ENCODE results near the gene RFTN1.
"Not testable (repeated sequence)": the region's sequence is repeated elsewhere in the genome, so short reads cannot be mapped to it uniquely, and the experiment has no call there.

The RFTN1 gene

DNA sequence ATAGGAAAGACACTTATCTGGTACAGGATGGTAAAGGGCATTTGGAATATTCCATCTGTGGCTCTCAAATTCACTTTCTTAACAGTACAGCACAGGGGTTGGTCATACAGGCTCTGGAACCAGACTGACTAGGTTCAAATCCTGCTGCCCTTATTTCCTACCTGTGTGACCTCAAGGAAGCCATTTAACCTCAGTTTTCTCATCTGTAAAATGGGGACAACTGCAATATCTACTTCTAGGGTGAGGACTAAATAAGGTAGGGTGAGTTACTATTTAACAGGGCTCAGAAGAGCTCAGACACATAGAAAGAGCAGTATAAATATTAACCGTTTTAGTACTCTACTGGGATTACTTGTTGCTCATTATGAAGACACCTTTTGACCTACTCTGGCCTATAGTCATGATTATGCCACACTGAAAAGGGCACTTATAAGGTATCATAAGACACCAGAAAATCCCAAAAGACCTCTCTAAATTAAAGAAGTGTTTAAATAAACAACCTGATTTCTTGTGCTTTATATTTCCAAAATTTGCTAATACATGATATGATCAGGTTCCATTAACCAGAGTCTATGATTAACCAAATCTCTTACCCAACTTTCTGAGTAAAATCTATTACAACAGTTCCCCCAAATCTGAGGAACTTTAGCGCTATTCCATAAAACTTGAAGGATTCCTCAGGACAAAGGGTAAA lies 6.5 kb downstream of the RFTN1 start:
- no peak for DNase-seq

DNA sequence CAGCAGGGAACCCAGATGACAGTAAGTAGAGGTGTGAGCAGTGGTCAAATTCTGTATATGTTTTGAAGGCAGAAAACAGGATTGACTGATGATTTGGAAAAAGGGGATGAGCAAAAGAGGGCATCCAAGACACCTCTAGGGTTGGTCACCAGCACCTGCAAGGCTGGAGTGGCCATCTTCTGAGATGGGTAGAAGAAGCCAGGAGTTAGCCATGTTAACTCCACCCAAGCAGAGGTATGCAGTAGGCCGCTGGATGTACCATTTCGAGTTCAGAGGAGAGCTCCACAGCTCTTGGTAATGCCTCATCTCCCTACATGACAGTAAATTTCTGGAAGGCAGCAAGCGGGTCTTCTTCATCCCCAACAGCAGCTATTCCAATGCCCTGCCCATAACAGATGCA lies 7.0 kb downstream of the RFTN1 start:
- no peak for DNase-seq

DNA sequence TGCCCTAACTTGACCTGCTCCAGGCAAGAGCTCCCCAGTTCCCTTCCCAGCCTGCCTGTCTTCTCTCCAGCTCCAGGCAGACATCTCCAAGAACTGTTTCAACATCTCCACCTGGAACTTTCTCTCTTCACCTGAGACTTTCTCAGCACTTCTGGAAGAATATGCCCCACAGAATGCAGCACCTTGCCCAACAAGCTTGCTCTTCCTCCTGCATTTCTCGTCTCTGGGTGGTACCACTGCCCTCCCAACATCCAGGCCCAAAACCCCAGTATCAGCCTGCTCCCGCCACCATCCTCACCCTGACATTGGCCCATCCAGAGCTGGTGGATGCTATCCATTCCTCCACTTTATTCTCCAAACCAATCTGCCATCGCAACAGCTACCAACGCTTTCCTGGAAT lies 8.8 kb downstream of the RFTN1 start:
- no peak for DNase-seq

DNA sequence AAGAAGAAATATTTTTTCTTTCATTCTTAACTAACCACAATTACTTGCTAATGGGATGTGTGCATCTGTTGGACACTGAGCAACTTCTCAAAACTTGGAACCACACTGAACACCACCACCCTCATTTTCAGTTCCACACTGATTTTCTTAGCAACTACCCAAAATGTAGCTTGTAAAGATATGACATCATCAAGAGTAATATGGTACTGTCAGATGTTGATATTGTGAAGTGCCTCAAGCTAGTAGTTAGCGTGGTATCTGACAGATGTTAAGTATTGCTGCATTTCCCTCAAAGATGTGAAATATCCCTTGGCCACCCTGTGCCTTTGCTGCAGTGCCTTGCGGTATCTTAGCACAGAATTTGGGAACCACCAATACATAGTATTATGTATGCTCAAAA lies 9.3 kb downstream of the RFTN1 start:
- no peak for DNase-seq

DNA sequence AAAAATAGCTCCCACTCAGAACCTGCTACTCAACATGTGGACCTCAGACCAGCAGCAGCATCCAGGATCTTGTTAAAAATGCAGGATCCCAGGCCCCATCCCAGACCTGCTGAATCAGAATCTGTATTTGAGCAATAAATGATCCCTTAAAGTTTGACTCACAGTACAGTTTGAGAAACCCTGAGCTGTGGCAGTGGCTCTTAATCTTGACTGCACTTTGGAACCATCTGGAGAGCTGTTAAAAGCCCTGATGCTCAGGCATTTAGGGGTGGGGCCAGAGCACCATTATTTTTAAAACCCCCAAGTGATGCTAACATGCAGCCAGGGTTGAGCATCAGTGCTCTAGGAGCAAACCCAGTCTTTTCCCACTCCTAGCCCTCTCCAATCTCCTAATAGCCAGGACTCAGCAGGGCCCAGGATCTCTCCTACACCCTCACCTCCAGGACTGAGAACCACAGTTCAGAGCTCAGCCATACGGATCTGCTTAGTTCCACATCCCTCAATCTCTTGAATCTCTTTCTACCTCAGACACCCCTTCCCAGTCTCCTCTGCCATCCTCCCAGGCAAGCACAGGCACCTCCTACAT lies 10.2 kb downstream of the RFTN1 start:
- DNase-seq = no peak

DNA sequence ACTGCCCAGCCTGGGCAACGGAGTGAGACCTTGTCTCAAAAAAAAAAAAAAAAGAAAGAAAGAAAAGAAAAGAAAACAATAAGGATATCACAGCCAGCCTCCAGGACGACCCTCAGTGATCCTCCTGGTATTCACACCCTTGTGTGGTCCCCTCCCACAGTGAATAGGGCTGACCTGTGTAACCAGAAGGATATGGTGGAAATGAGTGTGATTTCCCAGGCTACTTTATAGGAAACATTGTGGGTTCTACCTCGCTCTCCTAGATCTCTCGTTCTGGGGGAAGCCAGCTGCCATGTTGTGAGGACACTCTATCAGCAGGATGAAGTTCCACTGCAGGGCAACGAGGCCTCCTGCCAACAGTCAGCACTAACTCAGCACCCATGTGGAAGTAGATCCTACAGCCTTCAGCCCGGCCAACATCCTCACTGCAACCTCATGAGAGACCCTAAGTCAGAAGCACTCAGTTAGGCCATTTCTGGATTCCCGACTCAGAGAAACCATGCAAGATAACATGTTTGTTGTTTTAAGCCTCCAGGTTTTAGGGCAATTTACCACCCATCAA lies 11.1 kb downstream of the RFTN1 start:
- no peak for DNase-seq

DNA sequence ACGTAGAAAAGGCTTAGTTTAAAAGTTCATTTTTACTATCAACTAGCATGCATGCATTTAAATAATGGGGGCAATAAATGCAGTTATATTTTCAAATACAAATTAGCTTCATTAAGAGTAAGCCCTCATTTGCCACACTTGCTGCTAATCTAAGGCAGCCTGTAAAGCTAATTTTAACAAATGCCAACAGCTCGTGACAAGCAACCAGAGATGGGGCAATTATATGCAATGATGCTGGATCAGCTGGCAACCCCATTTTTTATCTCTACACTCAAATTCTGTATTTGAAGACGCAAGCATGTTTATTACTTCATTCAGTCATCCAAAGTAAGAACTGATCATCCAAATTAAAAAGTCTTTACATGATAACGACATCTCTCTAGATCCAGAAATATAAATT lies 12.1 kb downstream of the RFTN1 start:
- DNase-seq = no peak

DNA sequence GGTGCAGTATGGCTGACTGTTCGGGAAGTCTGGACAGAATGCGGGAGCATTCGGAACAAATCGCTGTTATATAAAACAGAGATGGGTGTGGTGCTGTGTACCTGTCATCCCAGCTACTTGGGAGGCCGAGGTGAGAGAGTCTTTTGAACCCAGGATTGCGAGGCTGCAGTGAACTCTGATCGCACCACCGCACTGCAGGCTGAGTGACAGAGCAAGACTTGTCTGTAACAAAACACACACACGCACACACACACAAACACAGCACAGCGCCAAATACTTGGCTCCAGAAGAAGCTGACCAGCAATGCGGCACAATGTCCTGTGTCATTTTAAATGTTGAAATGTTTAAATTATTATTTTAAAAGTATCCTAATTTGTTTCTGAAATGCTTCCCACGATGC lies 12.6 kb downstream of the RFTN1 start:
- DNase-seq = no peak

DNA sequence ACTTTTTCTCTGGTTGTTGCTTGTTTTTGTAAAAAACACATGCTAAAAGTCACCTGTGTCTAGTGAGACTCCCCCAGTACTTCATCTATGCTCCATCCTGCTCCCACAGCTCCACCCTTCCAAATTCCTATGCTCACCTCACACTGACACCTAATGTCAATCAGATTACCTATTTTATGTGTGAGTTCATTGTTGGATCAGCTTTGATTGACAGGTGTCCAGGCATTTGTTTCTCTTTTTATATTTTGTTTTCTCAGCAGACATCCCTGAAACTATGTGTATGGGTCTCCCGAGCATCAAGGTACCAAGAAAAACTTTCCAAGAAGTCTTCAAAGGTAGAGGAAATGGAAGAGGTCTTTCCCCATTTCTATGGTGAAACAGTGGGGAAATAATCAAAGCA lies 13.4 kb downstream of the RFTN1 start:
- DNase-seq = no peak

DNA sequence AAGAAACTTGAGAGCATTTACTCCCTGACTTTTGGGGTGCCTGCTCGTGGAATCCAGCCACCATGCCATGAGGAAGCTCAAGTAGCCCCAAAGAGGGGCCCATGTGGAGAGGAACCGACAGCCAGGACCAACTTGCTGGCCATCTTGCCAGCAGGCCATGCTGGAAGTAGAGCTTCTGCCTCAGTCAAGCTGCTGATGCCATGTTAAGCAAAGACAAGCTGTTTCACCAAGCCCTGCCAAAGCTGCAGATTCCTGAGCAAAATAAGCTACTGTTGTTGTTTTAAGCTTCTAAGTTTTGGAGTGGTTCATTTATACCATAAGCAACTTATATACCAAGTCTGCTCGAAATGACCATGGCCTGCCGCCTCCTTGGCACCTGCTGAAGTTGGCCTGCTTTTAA lies 14.1 kb downstream of the RFTN1 start:
- no peak for DNase-seq

DNA sequence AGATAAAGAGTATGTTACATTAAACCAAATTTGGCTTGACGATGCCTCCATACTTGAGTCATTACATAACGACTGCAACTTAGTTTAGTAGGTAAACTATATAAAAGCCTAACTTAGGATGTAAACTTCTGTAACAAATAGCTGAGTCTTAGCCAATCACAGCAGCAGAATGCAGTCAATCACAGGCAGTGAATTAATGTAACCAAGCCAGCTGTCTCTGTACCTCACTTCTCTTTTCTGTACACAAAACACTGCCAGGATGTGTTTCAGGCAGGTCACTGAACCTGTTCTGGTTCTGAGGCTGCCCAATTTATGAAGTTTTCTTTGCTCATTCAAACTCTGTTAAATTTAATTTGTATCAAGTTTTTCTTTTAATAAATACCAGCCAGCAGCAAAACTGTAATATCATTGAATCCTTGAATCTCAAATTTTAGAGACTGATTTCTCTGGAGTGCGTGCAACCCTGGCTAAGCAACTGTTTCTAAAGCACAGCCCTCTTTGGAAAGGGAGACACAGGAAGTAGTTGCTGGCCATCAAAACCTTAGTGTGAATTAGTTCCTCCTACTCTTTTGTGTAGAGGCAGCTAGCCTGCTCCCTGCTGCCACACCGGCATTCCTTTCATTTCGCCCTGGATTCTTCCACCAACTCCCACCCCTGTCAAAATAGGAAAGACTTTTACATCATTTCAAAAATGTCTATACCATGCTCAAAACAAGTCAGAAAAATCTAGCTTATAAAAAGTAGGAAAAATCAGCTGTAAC lies 15.2 kb downstream of the RFTN1 start:
- no peak for DNase-seq

DNA sequence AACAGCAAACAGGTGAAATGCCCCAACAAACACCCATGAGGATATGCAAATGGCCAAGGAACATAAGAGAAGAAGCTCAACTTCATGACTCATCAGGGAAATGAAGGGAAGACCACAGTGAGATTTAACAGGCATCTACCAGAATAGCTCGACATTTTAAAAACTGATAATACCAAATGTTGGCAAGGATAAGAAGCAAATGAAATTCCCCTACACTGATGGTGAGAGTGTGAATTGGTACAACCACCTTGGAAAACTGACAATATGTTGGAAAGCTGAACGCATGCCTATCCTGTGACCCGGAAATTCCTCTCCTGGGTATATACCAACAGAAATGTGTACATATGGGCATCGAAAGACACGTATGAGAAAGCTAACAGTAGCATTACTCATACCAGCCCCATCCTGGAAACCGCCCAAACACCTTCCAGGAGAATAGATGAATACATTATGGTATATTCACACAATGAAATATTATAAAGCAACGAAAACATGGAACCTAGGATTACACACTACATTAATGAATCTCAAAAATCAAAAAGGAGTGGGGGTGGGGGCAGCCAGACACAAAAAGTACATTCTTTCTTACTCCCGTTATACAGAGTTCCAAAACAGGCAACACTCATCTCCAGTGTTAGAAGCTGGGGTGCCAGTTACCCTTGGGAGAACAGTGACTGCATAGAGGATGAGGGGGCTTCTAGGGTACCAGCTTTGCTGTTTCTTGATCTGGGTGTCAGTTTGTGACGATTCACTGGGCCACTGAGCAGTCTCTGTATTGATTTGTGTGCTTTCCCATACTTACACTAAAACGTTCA lies 16.9 kb downstream of the RFTN1 start:
- DNase-seq = no peak

DNA sequence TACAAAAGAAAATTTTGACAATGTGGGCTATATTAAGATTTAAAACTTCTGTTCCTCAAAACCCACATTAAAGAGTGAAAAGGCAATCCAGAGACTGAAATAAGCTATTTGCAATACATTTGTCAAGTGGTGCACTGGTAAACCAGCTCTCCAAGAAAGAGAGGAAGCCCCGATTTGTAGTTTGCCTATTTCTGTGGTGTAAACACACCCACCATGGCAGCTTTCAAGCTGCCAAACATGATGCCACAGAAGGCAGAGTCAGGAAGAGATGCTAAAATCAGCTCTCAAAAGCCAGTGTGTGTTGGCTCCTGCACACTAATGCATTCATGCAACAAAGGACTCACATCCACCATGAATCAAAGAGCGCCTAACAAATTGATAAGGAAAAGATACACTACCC lies 17.5 kb downstream of the RFTN1 start:
- no peak for DNase-seq

DNA sequence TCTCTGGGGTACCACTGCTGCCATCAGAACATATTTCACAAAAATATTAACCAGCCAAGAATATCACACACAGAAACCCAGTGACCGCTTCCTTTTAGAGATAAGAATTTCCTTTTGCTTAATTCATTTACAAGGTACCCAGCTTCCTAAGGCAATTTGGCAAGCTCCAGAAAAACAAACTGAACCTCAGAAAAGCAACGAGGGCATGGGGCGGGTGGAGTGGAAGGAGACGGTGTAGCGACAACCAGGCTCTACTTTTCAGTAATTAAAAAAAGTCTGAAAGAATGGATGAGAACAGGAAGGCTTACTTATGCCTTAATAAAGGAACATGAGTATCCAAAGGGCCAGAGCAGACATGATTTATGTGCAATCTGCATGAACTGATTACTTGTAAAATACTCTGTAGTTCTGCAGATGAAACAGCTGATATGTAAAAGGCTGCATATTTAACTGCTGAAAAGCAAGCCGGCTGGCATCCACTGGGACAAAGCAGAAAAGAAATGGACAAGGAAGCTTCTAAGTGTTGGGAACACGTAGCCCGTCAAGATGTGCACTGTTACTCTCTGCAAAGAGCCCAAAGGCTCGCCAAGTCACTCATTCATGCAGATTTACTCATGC lies 18.6 kb downstream of the RFTN1 start:
- DNase-seq = no peak

DNA sequence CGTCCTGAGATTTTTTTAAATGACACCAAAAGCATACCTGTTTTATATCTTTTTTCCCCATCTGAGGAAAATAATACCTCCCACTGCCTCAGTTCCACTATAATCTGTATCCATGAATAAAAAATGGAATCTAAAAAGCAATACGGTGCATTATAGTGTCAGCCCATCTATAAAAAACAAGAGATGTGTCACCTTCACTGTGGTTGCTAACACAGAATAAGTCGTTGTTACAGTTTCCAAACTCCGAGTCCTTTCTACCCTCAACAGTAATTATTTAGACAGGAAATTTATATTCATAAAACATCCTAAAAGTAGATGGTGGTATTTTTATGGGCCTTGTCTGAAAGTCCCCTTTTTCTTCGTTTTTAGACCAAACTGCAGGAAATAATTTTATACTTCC lies 19.4 kb downstream of the RFTN1 start:
- DNase-seq = no peak

DNA sequence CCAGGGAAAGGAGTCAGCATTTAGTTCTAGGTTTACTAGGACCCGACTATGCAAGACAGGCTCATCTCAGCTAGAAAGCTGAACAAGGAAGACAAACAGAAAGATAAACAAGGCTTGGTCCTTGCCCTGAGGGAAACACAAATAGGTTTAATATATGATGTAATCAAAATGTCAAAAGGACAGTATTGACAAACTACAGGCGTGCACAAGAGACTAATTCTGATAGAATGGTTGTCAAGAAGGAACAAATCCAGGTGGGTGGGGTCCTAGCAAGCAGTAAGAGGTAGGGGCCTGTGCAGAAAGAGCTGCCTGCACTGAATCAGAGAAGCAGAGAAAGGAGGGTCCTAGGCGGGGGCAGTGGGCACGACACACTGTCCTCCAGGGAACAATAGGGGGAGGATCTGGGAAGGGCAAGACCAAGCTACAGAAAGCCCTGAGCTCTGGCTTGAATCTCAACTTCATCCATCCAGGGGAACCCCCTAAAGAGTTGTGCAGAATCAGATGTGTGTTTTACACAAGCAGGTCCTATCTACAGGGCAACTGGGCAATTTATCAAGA lies 23.4 kb downstream of the RFTN1 start:
- DNase-seq = no peak

DNA sequence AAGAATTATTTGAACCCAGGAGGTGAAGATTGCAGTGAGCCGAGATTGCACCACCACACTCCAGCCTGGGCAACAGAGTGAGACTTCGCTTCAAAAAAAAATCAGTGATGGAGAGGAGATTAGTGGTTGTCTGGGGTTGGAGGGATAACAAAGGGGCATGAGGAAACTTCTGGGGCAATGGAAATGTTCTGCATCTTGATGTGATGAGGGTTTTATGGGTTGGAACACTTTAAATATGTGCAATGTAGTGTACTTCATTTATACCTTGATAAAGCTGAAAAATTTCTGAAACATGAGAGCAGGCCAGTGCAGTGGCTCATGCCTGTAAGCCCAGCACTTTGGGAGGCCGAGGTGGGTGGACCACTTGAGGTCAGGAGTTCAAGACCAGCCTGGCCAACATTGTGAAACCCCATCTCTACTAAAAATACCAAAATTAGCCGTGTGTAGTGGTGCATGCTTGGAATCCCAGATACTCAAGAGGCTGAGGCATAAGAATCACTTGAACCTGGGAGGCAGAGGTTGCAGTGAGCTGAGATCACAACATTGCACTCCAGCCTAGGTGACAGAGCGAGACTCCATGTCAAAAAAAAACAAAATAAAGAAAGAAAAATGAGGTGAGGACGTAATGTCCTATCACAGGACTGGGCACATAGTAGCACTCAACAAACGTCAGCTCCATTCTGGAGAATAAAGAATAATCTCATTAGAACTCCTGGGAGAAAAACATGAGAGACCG lies 24.0 kb downstream of the RFTN1 start:
- not testable (repeated sequence) for DNase-seq

DNA sequence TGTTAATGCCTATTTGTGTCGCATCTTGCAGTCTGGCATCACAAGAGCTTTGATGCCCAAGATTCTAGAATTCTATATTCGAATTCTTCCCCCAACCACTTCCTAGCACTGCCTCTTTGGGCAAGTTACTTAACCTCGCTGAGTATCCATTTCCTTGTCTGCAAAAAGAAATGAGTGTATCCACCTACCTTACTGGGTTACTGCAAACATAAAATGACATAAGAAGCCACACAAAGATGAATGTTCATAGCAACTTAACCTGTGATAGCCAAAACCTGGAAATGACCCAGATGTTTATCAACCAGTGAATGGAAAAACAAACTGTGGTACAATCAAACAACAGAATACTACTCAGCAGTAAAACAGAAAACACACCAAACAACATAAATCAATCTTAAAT lies 24.9 kb downstream of the RFTN1 start:
- no peak for DNase-seq

DNA sequence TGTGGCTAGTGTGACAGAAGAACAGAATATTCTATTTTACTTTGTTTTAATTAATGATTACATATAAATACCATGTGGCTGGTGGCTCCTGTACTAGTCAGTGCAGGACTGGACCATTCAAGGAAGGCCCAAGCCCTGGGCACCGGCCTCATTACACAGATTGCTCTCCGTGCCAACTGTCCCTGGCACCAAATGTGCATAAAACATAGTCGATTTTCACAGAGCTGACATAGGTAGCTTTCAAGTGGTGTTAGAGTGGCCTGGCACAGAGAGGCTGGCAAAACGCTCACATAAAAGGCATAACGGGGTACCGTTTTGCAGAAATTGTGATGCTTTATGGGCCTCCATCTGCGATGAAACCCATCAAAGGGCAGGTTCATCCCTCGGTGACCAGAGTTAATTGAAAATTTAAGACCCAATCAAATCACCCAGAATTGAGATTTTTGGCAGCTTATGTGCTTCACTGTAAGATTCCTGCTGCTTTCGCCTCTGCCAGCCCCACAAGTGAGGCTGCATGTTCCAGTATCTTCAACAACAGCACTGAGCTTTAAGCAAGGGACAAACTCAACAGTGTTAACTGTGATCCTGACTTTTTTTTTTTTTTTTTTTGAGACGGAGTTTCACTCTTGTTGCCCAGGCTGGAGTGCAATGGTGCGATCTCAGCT lies 25.9 kb downstream of the RFTN1 start:
- no peak for DNase-seq

DNA sequence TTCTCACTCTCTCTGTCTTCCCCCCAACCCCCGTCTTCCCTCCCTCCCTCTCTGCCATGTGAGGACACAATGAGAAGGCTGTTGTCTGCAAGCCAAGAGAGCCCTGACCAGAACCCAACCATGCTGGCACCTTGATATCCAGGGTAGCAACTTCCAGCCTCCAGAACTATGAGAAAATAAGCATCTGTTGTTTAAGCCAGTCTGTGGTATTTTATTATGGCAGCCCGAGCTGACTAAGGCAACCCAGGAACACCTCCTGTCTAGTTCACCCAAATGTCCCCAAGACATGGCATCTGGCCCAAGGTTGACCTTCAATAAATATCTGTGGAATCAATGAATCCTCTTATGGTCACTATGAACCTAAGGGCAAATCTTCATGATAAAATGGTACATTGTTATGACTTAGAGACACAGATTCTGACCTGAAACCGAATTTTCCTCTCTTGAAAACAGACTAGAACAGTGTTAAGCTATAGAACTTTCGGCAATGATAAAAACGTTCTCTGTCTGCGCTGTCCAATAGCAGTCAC lies 26.5 kb downstream of the RFTN1 start:
- no peak for DNase-seq

DNA sequence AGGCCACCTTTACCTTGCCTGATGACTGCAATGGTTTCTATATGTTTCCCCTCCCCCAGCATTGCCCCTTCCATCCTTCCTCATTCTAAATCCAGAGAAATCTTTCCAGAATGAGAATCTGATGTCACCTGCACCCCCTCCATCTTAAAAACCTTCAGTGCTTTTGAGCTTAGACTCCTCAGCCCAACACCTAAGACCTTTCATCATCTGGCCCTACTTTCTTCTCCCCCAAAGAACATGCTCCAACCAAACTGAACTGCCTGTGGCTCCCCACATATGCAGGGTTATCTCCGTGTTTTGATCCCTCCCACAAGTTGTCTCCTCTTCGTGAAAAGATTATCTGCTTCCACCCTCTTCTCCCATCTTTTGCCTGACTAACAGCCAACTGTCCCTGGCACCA lies 27.3 kb downstream of the RFTN1 start:
- DNase-seq = no peak

Measured in stimulated activated CD4-positive, alpha-beta T cell treated with anti-CD3 and anti-CD28 coated beads, Interleukin-12 subunit alpha, Interleukin-12 subunit beta, amount 100 ng/mL, for 4 hours (primary cell).